ENCODE results near the gene SERTAD4.
"Not testable (repeated sequence)": the region's sequence is repeated elsewhere in the genome, so short reads cannot be mapped to it uniquely, and the experiment has no call there.

SERTAD4 gene

DNA sequence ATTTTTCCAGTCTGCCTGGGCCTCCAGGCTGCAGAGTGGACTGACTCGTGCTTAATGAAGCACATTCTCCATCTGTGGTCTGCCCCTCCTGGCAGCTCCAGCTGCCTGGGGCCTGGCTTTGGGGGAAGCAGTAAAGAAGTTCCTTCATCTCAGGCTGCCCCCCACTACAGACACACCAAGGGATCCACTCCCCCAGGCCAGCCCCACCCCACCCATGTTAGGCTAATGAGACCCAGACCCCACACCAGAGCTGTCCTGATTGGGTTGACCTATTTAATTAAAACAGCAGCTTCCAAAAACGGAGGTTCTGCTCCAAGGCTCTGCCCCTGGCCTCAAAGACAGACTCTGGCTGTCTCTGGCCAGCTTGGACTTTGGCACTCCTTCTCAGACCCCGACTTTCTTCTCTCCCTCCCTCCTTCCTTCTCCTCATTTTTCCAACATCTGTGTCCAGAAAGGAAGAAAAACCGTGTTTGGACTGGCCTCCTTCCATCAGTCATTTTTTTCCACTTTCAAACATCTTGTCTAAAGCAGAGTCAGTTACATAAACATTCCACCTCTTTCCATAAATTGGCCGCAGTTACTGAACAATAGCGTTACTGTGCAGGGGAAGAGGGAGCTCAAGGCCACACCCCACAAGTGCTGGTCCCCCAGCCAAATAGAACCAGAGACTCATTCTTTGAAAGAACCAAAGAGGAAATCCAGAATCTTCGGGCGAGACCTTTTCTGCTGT is 29.7 kb downstream of the SERTAD4 start:
- no peak for DNase-seq

- DNase-seq = no peak
Observed at GRCh38 chr1:210262897-210263272, 30.3 kb downstream of the SERTAD4 start.

- no peak for DNase-seq
Observed at GRCh38 chr1:210263963-210264362, 31.4 kb downstream of the SERTAD4 start.

- DNase-seq = no peak
Observed at GRCh38 chr1:210264496-210265380, 32.1 kb downstream of the SERTAD4 start.

DNA sequence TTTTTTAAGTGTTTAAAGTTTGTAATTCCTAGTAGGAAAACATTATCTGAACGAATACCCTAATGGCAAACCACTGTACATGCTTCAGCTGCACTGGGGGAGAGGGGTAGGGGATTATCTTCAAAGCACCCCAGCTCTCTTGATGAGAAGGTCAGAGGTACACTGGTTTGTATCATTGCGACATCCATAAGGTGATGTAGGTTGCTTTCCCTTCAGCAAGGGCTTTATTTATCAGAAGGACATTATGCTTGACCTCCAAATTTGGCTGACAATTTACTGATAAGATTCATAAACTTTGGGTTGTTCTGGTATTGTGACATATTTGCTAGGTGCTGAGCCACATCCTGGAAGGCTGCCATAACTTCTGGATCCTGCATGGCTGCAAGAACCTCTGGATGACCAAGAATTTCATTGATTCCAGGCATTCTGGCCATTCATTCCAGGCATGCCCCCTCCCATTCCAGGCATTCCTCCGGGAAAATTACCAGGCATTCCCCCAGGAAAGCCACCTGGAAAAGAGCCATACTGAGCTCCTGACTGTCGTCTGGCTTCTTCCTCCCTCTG is 32.9 kb downstream of the SERTAD4 start:
- DNase-seq = not testable (repeated sequence)

DNA sequence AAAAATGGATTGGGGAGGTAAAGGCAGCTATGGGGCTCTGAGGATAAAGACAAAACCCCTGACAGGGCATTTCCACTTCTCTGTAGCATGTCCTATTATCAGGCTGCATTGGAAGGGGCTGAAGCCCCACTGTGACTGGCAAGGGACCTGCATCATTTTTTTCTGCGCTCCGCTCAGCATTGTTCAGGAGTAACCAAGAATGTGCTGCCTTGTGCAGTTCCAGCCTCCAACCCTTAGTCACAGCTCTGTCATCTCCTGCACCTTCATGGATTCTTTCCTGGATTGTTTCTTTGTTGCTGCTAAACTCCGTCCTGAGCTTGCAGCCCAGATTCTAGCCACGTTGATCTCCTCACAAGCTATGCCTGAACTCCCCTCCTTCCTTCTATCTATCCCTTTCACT is 37.4 kb downstream of the SERTAD4 start:
- DNase-seq = no peak

- DNase-seq = no peak
Observed at GRCh38 chr1:210272666-210273065, 40.1 kb downstream of the SERTAD4 start.

DNA sequence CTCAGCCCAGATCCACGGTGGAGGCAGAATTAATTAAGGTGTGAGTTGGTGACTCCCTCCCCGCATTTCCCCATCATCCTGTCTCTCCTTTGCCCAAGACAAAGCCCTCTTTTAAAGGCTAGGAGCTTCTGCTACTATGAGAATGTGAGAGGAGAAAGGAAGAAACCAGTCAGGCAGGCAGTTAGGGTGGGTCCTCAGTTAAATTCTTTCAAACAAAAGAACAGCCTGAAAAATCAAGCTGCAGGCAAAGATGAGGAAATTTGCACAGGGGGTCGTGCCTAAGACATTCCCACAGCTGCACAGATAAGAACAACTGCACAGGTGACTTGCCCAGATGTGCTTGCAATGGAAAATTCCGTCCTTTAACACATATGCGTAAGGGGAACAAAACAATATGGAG is 47.6 kb downstream of the SERTAD4 start:
- DNase-seq = no peak

DNA sequence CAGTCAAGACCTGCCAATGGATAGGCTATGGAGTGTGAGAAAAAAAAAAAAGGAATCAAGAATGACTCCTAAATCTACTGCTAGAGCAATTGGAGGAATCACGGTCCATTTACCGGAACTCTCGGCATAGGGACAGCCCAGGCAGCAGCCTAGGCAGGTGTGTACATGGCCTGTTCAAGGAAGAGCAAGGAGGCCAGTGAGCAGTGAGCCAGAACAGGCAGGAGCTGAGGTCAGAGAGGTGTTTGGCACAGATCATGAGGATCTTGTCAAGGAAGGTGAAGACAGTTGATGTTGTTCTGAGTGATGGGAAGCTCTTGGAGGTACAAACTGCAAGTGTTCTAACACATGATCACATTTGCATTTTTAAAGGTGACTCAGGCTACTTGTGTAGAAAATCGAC is 55.5 kb downstream of the SERTAD4 start:
- no peak for DNase-seq

GRCh38 chr1:210289248-210289647 is 56.7 kb downstream of the SERTAD4 start:
- DNase-seq = no peak

GRCh38 chr1:210291081-210291764 is 58.6 kb downstream of the SERTAD4 start:
- DNase-seq = no peak

DNA sequence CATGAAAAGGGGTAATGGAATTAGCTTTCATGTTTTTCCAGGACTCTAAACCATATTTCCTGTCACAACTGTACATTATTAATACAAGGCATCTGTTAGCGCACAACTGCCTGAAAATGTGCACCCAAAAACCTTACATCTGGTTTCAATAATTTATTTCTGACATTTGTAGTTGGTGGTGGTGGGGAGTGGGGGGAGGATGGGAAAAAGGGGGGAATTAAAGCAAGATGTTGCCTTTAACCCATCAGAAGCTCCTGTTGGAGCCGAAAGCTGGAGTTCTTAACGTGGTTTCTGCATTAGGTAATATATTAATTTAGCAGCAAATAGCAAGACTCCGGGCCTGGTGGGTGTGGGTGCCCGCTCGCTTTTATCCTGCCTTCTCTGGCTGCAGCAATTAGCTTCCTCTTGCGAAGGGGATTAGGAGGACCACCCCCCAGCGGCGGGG is 59.2 kb downstream of the SERTAD4 start:
- DNase-seq = no peak

DNA sequence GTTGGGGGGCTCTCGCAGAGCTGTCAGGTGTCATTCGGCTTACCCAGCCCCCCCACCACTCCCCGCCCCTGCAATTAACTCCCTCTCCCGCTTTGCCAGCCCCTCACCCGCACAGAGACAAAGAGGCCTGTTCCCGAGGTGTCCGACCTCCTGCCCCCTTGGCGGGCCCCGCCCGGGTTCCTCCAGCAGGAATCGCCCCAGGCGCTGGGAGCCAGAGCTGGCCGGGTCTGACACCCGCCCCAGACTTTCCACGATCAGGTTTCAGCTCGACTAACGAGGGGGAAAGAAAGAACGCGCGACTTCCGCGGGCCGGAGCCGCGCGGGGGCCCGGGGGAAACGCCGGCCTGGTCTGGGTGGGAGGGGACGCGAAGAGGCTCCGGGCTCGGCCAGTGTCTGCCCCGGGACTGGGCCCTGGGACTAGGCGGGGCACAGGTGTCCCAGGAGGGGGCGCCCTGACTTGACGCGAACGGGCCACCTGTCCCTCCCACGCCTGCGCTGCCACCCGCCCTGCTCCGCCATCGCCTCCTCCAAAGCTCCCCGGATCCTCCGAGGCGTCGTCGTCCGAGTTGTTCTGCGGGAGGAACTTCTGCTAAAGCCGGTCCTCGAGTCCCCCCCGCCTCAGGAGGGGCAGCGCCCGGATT is 59.8 kb downstream of the SERTAD4 start:
- peak; percentile 26 for DNase-seq

DNA sequence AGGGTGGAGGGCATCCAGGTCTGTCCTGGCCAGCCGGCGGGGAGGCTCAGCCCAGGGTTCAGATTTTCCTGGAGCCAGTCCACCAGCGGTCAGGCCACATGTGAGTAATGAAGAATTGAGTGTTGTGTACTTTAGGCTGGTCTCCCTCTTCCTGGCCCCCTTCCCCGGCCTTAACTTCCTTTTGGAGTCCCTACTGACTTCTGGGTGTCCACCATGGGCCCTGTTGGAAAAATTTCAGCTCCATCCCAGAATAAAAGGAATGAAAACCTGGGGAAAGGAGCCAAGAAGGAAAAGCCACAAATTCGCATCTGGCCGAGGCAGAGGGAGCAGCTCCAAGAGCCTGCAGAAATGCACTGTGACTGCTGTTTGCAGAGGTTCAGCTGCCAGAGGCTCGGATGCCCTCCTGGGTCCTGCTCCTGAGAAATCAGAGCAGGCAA is 60.6 kb downstream of the SERTAD4 start:
- DNase-seq = no peak

DNA sequence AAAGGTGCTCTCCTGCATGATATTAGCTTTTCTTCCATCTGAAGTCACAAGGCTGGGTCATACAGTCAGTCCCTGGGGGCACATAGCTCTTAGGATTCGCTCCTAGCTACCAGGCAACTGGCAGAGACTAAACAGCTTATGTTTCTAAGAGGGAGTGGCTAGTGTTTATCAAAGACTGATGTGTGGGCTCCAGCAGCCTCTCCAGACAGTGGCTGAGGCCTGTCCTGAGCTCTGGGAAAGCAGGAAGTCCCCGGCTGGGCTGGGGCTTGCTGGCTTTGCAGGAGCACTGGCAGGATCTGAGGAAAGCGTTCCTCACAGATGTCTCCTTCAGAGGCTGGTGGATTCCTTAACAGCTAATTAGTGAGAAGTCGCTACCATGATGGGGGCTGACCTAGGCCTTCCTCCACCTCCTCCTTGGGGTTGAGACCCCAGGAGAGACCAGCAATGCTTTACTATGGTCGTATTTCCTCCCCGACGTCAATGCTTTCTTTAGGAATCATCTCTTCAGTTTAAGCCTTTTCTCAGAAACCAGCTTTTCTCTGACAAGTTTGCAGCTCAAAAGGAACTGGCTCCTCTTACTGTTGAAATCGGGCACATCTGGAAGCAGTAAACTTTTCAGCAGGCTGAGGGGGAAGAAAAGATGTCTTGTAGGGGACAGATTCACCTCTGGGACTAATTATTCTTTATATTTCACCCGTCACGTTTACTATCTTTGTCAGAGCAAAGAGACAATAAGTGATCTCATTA is 62.6 kb downstream of the SERTAD4 start:
- DNase-seq = no peak
